NT2/D1 (cell line): ENCODE data around the gene C12orf54.

Source experiments
- YY1 ChIP-seq: IDR thresholded peaks from 2 replicates; pipeline ENCODE4 v1.6.1; 2011; ENCODE audit not compliant: insufficient read length, insufficient read depth
- ZNF274 ChIP-seq: IDR thresholded peaks from 2 replicates; pipeline ENCODE4 v1.6.1; 2011; ENCODE audit warnings: mild to moderate bottlenecking, low read depth, low read length

GRCh38 chr12:48532601-48533000, 50.3 kb downstream of the C12orf54 start:
- TF ChIP-seq ZNF274 (no peak), YY1 (no peak)
